Thymus (tissue), 11 donors: ENCODE data around the gene MIOS. TPM values are rescaled to one million over a fixed set of nuclear protein-coding genes. Genes with fewer than 3 reads are reported as not detected.

Experiments
- DNase-seq, 9 donors: peaks; one replicate each; pipeline ENCODE4 v3.0.0-alpha.2; 2013; ENCODE audit warnings: low spot score in 9 of 9, low read depth in 6 of 9, missing footprints in 1 of 9
- H3K27ac ChIP-seq, 2 donors: one replicate each; pipeline ENCODE4 v1.5.1; 2013; ENCODE audit warnings: control low read depth in 1 of 2, low read depth in 1 of 2, low read length in 1 of 2, mild to moderate bottlenecking in 1 of 2, moderate library complexity in 1 of 2
- H3K27me3 ChIP-seq, 2 donors: one replicate each; pipeline ENCODE4 v1.5.1; 2013; ENCODE audit warnings: low read length in 1 of 2; ENCODE audit not compliant: control insufficient read depth in 2 of 2, insufficient read depth in 1 of 2
- H3K36me3 ChIP-seq, 2 donors: one replicate each; pipeline ENCODE4 v1.5.1; 2013; ENCODE audit warnings: low read length in 1 of 2, mild to moderate bottlenecking in 1 of 2, moderate library complexity in 1 of 2; ENCODE audit not compliant: control insufficient read depth in 2 of 2, insufficient read depth in 2 of 2
- H3K4me1 ChIP-seq, 2 donors: one replicate each; pipeline ENCODE4 v1.5.1; 2013; ENCODE audit warnings: low read length in 2 of 2; ENCODE audit not compliant: control insufficient read depth in 2 of 2, insufficient read depth in 2 of 2
- H3K4me3 ChIP-seq, 2 donors: one replicate each; pipeline ENCODE4 v1.5.1; 2013; ENCODE audit warnings: low read length in 2 of 2, control low read depth in 1 of 2, mild to moderate bottlenecking in 1 of 2
- H3K9me3 ChIP-seq, 2 donors: one replicate each; pipeline ENCODE4 v1.5.1; 2013; ENCODE audit warnings: low read length in 1 of 2, mild to moderate bottlenecking in 1 of 2; ENCODE audit not compliant: control insufficient read depth in 2 of 2, insufficient read depth in 1 of 2
- WGBS: extraction: QIAGEN DNeasy Blood & Tissue Kit; methylation state at CpG from one replicate; pipeline ENCODE4 v1.1.7; 2013; 5-methylcytosine and 5-hydroxymethylcytosine counted together
- polyA plus RNA-seq: library from polyadenylated mRNA; stranded (reverse); fragments of 200-250 nt; gene quantifications from one replicate; pipeline ENCODE4 v1.2.3, GENCODE V29; 2013
- total RNA-seq: library from RNA; stranded (reverse); fragments of 120-200 nt; gene quantifications from one replicate; pipeline ENCODE4 v1.2.4, GENCODE V29; 2013
- donor health status: healthy.

MIOS gene
- total and polyA plus RNA-seq, 2 donors: 26.7 to 32.9 TPM

DNA sequence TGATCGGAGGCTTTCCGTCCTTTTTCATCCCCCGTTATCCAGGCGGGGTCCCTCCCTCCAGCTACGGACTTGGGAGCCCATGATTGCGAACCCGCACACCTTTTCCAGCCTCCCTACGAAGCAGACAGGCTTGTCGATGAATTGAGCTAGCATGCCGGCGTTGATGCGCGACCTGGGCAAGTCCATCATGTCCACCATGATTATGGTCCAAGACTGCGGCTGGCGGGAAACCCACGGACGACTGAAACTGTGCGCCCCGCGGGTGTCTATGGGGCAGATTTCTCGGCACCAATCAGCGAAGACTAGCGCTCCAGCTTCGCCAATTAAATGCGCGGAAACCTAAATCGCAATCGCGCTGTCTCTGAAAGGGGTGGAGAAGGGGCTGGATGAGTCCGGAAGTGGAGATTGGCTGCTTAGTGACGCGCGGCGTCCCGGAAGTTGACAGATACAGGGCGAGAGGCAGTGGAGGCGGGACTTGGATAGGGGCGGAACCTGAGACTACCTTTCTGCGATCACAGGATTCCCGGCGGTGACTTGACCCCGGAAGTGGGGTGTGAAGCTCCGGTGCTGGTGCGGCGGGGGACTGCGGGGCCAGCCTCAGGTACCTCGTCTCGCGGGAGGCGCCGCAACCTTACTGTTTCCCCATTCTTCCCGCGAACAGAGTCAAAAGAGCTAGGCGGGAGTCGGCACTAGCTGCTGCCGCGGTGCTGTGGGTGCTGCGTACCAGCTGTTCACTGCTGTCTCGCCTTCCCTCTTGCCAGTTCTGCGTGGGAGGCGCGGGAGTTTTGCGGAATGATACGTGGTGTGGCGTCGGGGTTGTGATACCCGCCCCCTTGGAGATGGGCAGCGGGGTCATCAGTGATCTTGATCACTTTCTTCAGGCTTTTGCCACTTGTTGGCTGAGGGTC is 73.8 kb downstream of the MIOS start, which contains the start of gene UMAD1:
Gene UMAD1 (plus strand): TSS at position 532 of the 908 bp plus-strand sequence. CDS start 32,620 bp downstream, outside the sequence.
- no peaks in the 10 kb centered on the region for H3K27me3 ChIP-seq
- H3K4me3 ChIP-seq: peak within 1 kb of the TSS; percentile 97 to 98
- WGBS: under 1% methylated on average over 68 of the region's 68 CpGs
- H3K36me3 ChIP-seq: peaks cover 6 to 13% of the 10 kb centered on the region in 2 donors
- peak; percentile 96 to 99 (median 98) for DNase-seq
- peaks cover 7 to 17% of the 10 kb centered on the region in 2 donors for H3K4me1 ChIP-seq
- H3K27ac ChIP-seq: peak within 1 kb of the TSS; percentile 95 to 98
- H3K9me3 ChIP-seq: peaks cover 0 to 1% of the 10 kb centered on the region in 2 donors

DNA sequence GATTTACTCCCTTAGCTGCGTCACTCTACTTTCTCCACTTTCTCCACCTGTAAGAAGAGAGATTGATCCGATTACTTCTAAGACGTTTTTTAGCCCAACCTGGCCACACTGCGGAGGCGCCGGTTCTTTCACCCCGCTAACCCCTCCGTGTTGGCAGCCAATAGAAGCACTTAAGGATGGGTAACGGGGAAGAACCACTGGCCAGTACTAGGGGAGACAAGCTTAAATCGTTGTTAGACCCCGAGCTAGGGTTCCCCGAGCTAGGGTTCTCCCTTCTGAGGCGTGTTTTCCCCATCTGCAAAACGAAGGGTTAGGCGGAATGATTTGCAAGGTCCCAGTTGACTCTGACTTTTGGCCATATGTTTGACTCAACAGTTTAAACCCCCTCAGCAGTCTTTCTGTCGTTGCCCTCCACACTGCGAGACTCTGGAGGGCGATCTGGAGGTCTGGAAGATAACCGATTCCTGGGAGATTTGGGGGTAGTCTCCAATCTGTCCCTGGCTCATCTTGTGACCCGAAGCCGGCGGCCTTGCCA is 74.5 kb downstream of the MIOS start:
- Histone ChIP-seq H3K27ac (peak overlapping the region; percentile 95 to 98), H3K4me1 (peaks cover 7 to 17% of the 10 kb centered on the region in 2 donors), H3K27me3 (no peaks in the 10 kb centered on the region), H3K4me3 (peak overlapping the region; percentile 97 to 98), H3K9me3 (peaks cover 1 to 3% of the 10 kb centered on the region in 2 donors), H3K36me3 (peaks cover 3 to 14% of the 10 kb centered on the region in 2 donors)
- DNase-seq: peak in 1 of 9 donors; percentile 17
- 9% methylated on average over 22 of the region's 22 CpGs for WGBS

DNA sequence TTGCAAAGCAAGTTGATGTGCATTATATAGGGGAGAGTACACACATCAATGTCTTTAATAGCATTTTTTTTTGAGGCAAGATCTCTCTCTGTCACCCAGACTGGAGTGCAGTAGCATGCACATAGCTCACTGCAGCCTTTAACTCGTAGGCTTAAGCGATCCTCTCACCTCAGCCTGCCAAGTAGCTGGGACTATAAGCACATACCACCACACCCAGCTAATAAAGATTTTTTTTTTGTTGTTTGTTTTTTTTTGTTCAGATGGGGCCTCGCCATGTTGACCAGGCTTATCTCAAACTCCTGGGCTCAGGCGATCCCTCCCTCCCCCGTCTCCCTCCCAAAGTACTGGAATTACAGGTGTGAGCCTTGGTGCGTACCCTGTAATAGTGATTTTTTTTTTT is 75.4 kb downstream of the MIOS start:
- DNase-seq: peak in 1 of 9 donors; percentile 38
- 91% methylated on average over 6 of the region's 6 CpGs for WGBS
- H3K27ac ChIP-seq: peak overlapping the region in 1 of 2 donors; percentile 95

DNA sequence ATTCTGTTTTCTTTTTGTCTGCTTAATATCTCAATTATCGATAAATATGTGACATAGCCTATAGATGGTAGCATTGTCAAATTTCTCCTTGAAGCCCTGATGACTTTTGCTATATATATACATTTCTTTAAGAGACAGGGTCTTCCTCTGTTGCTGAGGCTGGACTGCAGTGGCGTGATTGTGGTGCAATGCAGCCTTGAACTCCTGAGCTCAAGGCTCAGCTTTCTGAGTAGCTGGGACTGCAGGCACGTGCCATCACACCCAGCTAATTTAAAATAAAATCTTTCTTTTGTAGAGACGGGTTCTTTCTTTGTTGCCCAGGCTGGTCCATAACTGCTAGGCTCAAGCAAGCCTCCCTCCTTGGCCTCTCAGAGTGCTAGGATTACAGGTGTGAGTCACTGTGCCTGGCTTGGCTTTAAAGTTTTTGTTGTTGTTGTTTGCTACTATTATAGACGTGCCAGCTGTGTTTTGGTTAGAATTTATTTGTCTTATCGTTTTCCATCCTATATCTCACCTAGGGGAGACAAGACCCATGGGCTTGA is 80.9 kb downstream of the MIOS start:
- DNase-seq: no peak
- Histone ChIP-seq H3K27me3 (no peaks in the 10 kb centered on the region), H3K36me3 (peaks cover 3% of the 10 kb centered on the region in 2 donors), H3K4me3 (no peak overlapping the region), H3K27ac (peak overlapping the region in 1 of 2 donors; percentile 45), H3K9me3 (peaks cover 0 to 8% of the 10 kb centered on the region in 2 donors), H3K4me1 (peaks cover 21 to 24% of the 10 kb centered on the region in 2 donors)
- WGBS: 75% methylated on average over 6 of the region's 6 CpGs

More for the DNA sequence above, 75.4 kb downstream of the MIOS start:
- peaks cover 1 to 8% of the 10 kb centered on the region in 2 donors for H3K9me3 ChIP-seq
- H3K36me3 ChIP-seq: peaks cover 3 to 6% of the 10 kb centered on the region in 2 donors
- peak overlapping the region in 1 of 2 donors; percentile 98 for H3K4me3 ChIP-seq
- H3K4me1 ChIP-seq: peaks cover 7 to 17% of the 10 kb centered on the region in 2 donors
- H3K27me3 ChIP-seq: no peaks in the 10 kb centered on the region

DNA sequence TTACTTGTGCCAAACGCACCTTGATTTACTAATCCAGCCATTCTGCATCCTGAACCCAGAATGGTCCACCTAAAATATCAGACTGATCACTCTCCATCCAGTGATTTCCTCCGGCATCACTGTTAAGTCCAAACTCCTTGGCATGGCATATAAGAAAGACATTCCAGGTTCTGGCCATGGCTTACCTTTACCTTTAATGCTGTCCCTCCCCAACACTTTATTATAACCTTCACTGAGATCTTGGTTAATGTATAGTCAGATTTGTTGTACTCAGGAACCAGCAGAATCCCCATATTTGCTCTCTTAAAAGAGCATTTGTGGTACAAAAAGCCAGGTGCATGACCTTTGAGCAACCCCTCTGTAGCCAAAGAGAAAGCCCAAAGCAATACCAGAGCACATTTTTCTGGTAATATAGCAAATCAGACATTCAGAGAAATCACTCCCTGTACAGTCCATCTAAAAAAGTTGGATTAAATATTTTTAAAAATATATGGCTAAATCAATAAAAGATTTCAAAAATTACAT is 84.1 kb downstream of the MIOS start:
- Histone ChIP-seq H3K27me3 (no peaks in the 10 kb centered on the region), H3K27ac (no peak overlapping the region), H3K36me3 (peaks cover 0 to 3% of the 10 kb centered on the region in 2 donors), H3K9me3 (peaks cover 0 to 8% of the 10 kb centered on the region in 2 donors), H3K4me3 (no peak overlapping the region), H3K4me1 (peaks cover 24 to 25% of the 10 kb centered on the region in 2 donors)
- DNase-seq: peak in 1 of 9 donors; percentile 41
- over 99% methylated on average over 2 of the region's 2 CpGs for WGBS

DNA sequence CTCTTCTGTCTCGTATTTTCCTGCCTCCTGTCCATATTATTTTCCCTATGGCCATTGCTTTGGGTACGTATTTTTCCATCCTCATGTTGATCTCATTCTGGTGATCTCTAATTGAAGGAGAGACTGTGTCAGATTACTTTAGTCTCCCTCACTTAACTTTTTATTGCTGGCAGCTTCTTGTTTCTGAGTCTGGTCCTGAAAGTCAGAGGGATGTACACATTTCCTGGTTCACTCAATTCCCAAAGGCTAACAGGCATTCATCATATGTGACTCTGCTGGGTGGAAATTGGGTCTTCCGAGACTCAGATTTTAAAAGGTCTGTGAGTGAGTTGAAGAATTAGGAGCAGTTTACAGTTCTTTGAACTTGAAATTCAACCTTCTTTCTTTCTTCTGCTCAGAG is 84.8 kb downstream of the MIOS start:
- DNase-seq: no peak
- 92% methylated on average over 3 of the region's 3 CpGs for WGBS
- no peaks in the 10 kb centered on the region for H3K27me3 ChIP-seq
- peaks cover 0 to 4% of the 10 kb centered on the region in 2 donors for H3K9me3 ChIP-seq
- H3K4me1 ChIP-seq: peaks cover 24 to 25% of the 10 kb centered on the region in 2 donors
- no peak overlapping the region for H3K27ac ChIP-seq
- H3K36me3 ChIP-seq: no peaks in the 10 kb centered on the region
- H3K4me3 ChIP-seq: no peak overlapping the region

DNA sequence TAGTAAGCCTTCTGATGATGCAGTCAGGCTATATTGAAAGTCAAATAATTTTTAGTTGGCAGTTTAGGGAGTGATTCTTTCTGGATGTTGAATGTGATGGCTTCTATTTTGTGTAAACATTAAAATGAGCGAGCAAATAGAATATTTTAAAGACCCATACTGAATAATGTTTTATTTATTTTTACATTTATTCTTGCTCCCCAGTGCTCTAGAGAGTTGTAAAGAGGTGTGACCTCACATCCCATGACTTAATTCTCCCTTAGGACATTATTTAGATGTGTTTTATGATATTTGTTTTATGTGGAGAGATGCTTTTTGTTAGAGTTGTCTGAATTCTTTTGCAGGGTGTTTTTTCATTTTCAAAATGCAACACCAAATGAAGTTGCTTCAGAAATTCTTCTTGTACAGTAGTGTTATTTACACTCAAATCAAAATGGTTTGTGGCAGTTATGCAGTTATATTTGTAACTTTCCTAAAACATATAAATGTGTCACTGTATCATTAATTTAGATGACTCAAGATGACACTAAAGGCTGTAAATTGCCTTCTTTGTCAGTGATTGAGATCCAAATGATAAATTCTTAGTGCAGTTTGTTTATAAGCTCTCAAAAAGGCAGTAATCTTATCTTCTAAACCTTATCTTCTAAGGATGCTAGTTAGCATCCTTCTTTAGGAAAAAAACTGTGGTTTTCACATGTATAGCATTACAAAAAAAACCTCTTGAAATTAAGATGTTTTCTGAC is 86.3 kb downstream of the MIOS start:
- Histone ChIP-seq H3K27me3 (no peaks in the 10 kb centered on the region), H3K4me1 (peaks cover 18 to 19% of the 10 kb centered on the region in 2 donors), H3K9me3 (no peaks in the 10 kb centered on the region), H3K27ac (no peak overlapping the region), H3K4me3 (no peak overlapping the region), H3K36me3 (no peaks in the 10 kb centered on the region)
- 94% methylated on average over 1 of the region's 1 CpG for WGBS
- DNase-seq: no peak

DNA sequence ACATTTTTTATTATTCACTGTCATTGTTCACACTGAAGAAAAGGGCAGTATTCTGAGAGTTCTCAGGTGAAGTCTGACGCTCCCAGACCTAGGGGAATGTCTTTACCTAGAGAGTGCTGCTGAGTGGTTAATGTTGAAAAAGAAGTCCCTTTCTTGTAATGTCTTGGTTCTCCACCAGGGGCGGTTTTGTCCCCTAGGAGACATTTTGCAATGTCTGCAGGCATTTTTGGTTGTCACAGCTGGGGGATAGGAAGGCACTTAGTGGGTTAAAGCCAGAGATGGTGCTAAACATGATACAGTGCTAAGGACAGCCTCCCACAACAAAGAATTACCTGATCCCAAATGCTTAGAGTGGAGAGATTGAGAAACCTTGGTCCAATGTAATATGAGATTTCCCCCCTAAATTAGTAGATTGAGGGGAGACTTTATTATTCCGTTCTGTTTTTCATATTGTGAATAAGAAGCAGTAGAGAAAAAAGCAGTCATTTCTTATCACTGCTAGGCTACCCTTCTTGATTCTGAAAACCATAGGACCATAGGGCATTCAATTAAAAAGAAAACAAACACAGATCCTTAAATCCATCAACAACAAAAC is 87.0 kb downstream of the MIOS start:
- H3K27me3 ChIP-seq: no peaks in the 10 kb centered on the region
- no peaks in the 10 kb centered on the region for H3K36me3 ChIP-seq
- H3K9me3 ChIP-seq: no peaks in the 10 kb centered on the region
- H3K4me1 ChIP-seq: peaks cover 17 to 19% of the 10 kb centered on the region in 2 donors
- WGBS: 92% methylated on average over 3 of the region's 3 CpGs
- no peak overlapping the region for H3K4me3 ChIP-seq
- H3K27ac ChIP-seq: no peak overlapping the region
- DNase-seq: peak in 2 of 9 donors; percentile 56 to 78
